HG03354 (cell line): ENCODE measurements around the gene IDS.

ENCODE experiments used
- ATAC-seq: cut with Tn5 transposase; IDR thresholded peaks from one replicate; pipeline ENCODE4 v1.9.1; 2021; ENCODE audit warnings: mild to moderate bottlenecking; ENCODE audit not compliant: unreplicated experiment, poor library complexity, severe bottlenecking

Gene IDS

DNA sequence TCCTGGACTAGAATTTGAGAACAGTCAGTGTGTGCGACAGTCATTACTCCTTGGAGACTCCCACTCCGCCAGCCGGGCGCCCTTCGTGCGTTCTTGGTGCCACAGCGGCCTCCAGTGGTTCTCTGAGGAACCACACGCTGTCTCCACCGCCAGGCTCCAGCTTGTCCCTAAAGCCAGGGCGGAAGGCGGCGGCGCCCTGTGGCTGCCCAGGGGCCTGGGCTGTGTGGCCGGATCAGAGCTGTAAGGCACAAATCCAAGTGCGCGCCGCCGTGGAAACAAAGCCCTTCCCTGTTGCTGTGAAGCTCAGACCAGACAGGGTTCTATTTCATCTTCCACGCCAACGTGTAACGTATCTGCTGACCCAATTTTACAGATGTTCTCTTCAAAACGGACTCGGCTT is 34.2 kb downstream of the IDS start:
- peak; percentile 95 for ATAC-seq

- ATAC-seq: no peak
These were observed 35.7 kb downstream of the IDS start for GRCh38 chrX:149469406-149469805.

DNA sequence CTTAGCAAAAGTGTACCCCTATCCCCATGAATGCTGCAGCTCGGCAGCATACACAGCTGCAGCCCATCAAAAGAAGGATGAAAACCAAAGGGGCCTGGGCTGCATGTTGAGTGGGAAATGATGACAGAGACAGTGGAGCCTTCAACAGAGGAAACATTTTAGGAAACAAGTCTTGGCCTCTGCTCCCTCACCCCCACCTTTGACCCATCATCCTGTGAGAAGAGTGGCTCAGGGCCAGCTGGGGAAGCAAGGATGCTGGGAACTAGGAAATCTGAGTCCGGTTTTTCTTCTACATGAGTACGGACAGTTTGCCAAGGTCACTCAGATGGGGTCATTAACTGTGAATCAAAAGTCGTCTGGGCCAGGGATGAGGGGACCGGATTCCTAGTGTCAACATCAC is 37.2 kb downstream of the IDS start:
- ATAC-seq: no peak

DNA sequence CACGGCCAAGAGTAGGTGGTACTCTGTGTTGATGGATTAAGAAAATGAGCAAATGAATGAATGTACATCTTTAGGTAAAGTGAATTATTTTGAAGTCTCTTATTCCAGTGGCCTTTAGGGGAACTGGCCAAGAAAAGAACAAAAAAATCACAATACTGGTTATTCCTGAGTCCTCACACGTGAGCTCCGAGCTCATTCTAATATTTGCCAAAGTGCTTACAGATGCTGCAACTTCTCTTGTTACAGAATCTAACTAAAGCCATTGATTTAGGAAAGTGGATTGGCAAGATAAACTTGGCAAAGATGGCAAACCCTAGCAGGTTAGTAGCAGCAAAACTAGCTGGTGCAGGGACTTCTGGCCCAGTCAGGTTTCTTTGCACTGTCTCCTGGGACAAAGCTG is 37.6 kb downstream of the IDS start:
- no peak for ATAC-seq

DNA sequence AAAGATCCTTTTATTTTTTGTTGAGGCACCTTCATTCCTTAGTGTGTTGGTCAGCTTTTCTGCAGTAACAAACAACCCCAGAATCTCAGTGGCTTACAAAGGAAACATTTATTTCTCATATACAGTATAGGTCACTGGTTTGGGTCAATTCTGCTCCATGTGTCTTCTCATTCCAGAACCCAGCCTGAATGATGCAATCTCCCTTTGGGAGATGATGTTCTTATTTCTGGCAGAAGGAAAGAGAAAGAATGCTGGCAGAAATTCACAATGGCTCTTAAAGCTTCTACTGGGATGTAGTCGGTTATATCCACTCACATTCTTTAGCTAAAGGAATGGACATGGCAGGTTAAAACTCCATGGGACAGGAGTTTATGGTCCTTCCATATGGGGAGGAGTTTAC is 42.3 kb downstream of the IDS start:
- ATAC-seq: no peak

DNA sequence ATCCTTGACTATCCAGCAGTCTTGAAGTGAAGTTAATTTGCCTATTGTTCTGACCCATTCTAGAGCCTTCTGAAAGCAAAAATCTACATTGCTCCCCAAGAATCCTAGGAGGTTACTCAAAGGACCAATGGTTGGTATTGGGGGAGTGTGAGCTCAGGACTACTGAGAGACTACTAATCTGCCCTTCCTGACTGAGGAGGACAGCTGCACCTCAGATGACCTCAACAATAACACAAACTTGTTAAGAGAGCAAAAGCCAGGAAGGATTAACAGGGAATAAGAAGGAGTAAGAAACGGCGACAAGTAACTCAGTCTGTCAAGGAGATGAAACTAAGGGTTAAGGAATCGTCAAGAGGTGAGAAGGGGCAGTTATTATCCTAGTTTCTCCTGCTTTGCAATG is 43.4 kb downstream of the IDS start:
- no peak for ATAC-seq

DNA sequence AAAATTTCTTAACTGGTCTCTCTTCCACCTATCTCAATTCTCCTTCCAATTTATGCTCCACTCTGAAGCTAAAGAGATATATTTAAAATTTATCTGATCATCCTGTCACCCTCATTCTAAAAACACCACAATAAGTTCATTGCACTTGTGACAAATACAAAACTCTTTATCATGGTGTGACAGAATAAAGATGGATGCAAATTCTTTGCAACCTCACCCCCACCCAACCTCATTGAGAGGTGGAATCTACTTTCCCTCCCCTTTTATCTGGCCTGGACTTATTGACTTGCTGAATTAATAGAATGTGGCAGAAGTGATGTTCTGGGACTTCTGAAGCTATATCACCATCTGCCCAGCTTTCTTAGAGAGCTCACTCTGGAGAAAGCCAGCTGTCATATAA is 46.5 kb downstream of the IDS start:
- no peak for ATAC-seq

DNA sequence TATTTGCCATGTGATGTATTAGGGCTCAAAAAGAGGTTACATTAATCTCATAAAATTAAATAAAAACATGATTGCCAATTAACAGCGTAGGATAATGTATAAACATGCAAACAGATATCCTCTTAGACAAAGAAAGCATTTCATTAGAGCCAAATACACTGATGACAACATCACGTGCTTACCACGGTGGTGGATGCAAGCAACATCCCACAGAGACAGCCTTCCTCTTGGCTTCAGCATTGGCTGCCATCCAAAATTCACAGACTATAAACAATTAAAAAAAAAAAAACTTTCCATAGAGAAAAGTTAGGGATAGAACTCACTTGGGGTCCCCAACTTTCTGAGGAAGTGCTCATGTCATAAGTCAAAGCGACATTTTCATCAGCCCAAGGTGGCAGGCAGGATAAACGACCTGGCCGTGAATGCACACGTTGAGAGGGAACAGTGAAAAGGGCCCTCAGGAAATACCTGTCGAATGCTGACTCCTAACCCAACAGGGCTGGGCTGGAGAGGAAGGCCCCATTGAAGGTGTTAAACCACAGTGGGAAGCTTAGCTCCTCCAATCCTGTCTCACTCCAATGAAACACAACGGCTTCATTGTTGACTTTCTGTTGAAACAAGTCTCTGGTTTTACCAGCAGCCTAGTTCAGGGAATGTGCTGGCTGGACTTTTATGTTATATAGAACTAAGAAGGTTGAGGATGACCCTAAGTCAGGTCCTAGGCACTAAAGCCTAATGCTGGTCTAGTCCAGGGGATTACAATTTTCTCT is 48.4 kb downstream of the IDS start:
- no peak for ATAC-seq

DNA sequence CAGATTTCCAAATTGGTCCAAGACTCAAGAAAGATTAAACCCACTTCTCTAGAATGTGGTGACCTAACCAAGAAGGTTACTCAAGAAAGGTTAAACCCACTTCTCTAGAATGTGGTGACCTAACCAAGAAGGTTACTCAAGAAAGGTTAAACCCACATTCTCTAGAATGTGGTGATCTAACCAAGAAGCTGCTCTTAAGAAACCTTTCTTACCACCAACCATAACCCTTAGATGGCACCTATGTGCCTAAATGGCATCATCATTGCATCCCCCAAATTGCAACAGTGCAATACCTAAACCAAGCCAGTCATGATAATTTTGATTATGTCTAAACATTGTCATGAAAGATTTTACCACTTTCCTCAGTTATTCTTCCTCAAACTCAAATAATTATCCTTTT is 49.2 kb downstream of the IDS start:
- ATAC-seq: no peak

- no peak for ATAC-seq
These were observed 50.9 kb downstream of the IDS start for GRCh38 chrX:149453906-149454822.

DNA sequence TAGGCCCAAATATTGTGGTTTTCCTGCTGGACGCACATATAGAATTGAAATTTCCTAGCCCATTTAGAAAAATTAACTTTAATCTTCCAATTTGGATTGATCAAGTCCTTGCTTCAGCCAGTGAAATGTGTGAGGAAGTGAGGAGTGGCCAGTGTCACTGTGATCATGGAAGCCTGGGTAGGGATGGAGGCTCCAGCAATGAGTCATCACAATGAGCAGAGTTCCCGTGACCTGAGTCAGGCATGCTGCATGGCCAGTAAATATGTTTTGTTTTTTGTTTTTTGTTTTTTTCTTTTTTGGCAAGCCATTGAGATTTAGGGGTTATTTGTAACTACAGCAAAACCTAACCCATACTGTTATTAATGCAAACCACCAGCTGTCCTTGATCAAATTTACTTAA is 52.1 kb downstream of the IDS start:
- no peak for ATAC-seq

- ATAC-seq: no peak
These were observed 71.7 kb downstream of the IDS start for GRCh38 chrX:149433451-149433850.

GRCh38 chrX:149433051-149433450 is 72.1 kb downstream of the IDS start:
- no peak for ATAC-seq
